Left lung (tissue), 10 donors: ENCODE results near the gene MUC4. TPM values are rescaled to one million over a fixed set of nuclear protein-coding genes. Genes with fewer than 3 reads are reported as not detected.

Experiments used
- ATAC-seq: fragments of 200-7000 bp; cut with Tn5 transposase; one replicate; pipeline ENCODE4 v1.9.1; 2020; ENCODE audit warnings: moderate library complexity
- DNase-seq, 4 donors: peaks; one replicate each; pipeline ENCODE4 v3.0.0-alpha.2; 2013 to 2020
- H3K27ac ChIP-seq, 2 donors: fragments of 200-600 bp; sonication (generic) in 1 of 2; one replicate each; pipeline versions ENCODE4 v1.5.0 to v1.8.0; 2020 to 2021
- H3K27me3 ChIP-seq, 2 donors: fragments of 200-600 bp; sonication (generic) in 1 of 2; one replicate each; pipeline versions ENCODE4 v1.5.0 to v1.8.0; 2020 to 2021
- H3K36me3 ChIP-seq, 2 donors: fragments of 200-600 bp; sonication (generic) in 1 of 2; one replicate each; pipeline versions ENCODE4 v1.5.0 to v1.8.0; 2020 to 2021
- H3K4me1 ChIP-seq, 2 donors: fragments of 200-600 bp; one replicate each; pipeline ENCODE4 v1.8.0; 2021
- H3K4me3 ChIP-seq, 2 donors: fragments of 200-600 bp; sonication (generic) in 1 of 2; one replicate each; pipeline versions ENCODE4 v1.5.0 to v1.8.0; 2020 to 2021; ENCODE audit warnings: mild to moderate bottlenecking in 1 of 2
- H3K9me3 ChIP-seq, 2 donors: fragments of 200-600 bp; sonication (generic) in 1 of 2; one replicate each; pipeline versions ENCODE4 v1.5.0 to v1.8.0; 2020 to 2021
- CTCF ChIP-seq, 2 donors: fragments of 200-600 bp; sonication (generic) in 1 of 2; IDR thresholded peaks; one replicate each; pipeline versions ENCODE4 v1.5.0 to v1.8.0; 2021; ENCODE audit warnings: antibody characterized with exemption in 2 of 2
- intact Hi-C, 2 donors: fragments of 100-400 bp; cut with DNase I; formaldehyde crosslinking; loops; one replicate each; pipeline versions ENCODE4 v1.11.2 to v1.14.2; 2022
- polyA plus RNA-seq, 6 donors: library from polyadenylated mRNA; unstranded; fragments of 120-200 nt; gene quantifications; one replicate each; pipeline ENCODE4 v1.2.1, GENCODE V29; 2013; ENCODE audit not compliant: insufficient read length in 6 of 6
- total RNA-seq, 2 donors: library from RNA; stranded (reverse); fragmentation: NEBNext Ultra II Directional; extraction: Animal tissue kit (Norgen Biotek cat#: 25700); gene quantifications; one replicate each; pipeline ENCODE4 v1.2.1, GENCODE V29; 2021
- donor health status: DM: no; HTN: yes; CAD: no.
- donor health status: DM: no; HTN: no; CAD: no.

Gene MUC4
- total and polyA plus RNA-seq, 8 donors = 0.35 to 12.8 (median 1.5) TPM

DNA sequence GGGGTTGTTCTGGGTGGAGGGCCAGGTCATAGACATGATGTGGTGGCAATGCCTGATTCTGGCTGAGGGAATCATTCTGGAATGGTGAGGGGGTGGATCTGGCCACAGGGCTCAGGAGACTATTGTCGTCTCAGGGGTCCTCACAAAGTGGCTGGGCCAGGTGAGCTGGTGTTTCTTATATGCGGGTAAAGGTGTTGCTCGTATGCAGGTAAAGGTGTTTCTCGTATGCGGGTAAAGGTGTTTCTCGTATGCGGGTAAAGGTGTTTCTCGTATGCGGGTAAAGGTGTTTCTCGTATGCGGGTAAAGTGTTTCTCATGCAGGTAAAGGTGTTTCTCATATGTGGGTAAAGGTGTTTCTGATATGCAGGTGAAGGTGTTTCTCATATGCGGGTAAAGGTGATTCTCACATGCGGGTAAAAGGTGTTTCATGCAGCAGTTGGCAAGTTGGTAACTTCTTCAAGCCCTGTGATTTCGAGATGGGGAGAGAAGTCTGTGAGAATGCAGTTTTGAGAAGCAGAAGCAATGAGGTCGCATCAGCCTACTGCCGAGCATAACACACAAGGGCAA, 10.5 kb upstream of the MUC4 start:
- peaks cover 0 to 35% of the 10 kb centered on the region in 2 donors for H3K27me3 ChIP-seq
- intact Hi-C loops = no loop called here
- DNase-seq = no peak
- peaks cover 7% of the 10 kb centered on the region in 2 donors for H3K4me1 ChIP-seq
- no peak for TF ChIP-seq CTCF (IDR thresholded peaks at IDR 0.05)
- no peak overlapping the region for H3K4me3 ChIP-seq
- no peaks in the 10 kb centered on the region for H3K9me3 ChIP-seq
- no peaks in the 10 kb centered on the region for H3K36me3 ChIP-seq
- no peak for ATAC-seq
- H3K27ac ChIP-seq = no peak overlapping the region

DNA sequence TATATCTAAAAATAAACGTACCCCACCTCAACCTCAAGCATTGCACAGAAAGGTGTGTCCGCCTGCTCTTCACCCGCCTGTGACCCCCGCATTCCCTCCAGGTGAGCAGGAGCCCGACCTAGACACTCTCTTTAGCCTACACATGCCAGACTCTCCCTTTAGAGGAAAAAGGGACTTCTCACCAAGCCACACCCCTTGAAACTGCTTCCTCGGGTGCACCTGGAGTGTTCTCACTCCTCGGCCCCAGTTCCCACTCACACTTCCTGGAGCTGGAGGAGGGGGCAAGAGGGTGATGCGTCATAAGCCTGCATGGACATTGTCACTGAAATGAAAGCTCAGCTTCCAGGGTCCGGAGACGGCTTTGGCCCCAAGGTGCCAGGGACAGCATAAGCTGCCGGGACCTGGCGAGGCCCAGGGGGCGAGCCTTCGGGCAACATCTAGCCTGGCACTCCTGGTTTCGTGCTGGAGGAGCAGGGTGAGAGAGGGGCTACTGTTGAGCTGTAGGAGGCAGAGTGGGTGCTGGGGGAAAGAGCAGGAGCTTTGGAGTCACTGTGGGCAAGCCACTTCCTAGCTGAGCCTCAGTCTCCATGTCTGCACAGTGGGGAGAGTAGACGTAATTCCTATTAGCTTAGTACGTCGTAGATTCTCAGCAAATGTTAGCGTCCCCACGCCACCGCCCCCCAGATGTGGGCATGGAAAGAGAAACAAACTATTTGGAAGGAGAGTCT, 9.8 kb upstream of the MUC4 start:
- peak in 3 of 4 donors; percentile 42 to 65 (median 53) for DNase-seq
- ATAC-seq = peak; percentile 52
- no peaks in the 10 kb centered on the region for H3K9me3 ChIP-seq
- H3K4me1 ChIP-seq = peaks cover 7% of the 10 kb centered on the region in 2 donors
- H3K27me3 ChIP-seq = peaks cover 0 to 35% of the 10 kb centered on the region in 2 donors
- no peak for TF ChIP-seq CTCF (IDR thresholded peaks at IDR 0.05)
- intact Hi-C loops = no loop called here
- no peak overlapping the region for H3K4me3 ChIP-seq
- no peaks in the 10 kb centered on the region for H3K36me3 ChIP-seq
- H3K27ac ChIP-seq = no peak overlapping the region

GRCh38 chr3:195820901-195821300, 9.2 kb upstream of the MUC4 start:
- no peak for ATAC-seq
- no peak overlapping the region for H3K27ac ChIP-seq

DNA sequence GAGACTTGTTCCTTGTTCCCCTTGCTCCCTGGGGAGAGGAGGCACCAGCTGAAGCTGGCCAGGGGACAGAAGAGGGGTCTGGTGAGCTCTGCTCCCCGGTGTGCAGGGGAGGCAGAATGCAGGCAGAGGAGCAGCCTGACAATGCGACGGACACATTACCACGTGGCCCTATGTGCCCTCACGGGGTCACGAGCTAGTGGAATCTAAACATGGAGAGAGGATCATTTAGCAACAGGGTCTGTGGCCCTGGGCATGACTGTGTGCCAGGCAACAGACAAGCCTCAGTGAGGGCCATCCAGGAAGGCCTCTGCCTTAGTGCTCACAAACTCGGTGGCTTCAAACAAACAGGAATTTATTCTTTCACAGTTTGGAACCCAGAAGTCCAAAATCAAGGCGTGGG, 8.5 kb upstream of the MUC4 start:
- Histone ChIP-seq H3K27ac (no peak overlapping the region), H3K9me3 (no peaks in the 10 kb centered on the region), H3K27me3 (peaks cover 0 to 35% of the 10 kb centered on the region in 2 donors), H3K4me3 (no peak overlapping the region), H3K4me1 (peaks cover 7% of the 10 kb centered on the region in 2 donors), H3K36me3 (no peaks in the 10 kb centered on the region)
- no peak for TF ChIP-seq CTCF (IDR thresholded peaks at IDR 0.05)
- no peak for ATAC-seq
- intact Hi-C loops = no loop called here
- DNase-seq = peak in 1 of 4 donors; percentile 61

More at GRCh38 chr3:195820901-195821300, 9.2 kb upstream of the MUC4 start:
- peak in 1 of 4 donors; percentile 38 for DNase-seq
- intact Hi-C loops = no loop called here
- H3K27me3 ChIP-seq = peaks cover 0 to 35% of the 10 kb centered on the region in 2 donors
- no peak overlapping the region for H3K4me3 ChIP-seq
- no peaks in the 10 kb centered on the region for H3K9me3 ChIP-seq
- peaks cover 7% of the 10 kb centered on the region in 2 donors for H3K4me1 ChIP-seq
- H3K36me3 ChIP-seq = no peaks in the 10 kb centered on the region
- TF ChIP-seq CTCF (IDR thresholded peaks at IDR 0.05) = no peak

DNA sequence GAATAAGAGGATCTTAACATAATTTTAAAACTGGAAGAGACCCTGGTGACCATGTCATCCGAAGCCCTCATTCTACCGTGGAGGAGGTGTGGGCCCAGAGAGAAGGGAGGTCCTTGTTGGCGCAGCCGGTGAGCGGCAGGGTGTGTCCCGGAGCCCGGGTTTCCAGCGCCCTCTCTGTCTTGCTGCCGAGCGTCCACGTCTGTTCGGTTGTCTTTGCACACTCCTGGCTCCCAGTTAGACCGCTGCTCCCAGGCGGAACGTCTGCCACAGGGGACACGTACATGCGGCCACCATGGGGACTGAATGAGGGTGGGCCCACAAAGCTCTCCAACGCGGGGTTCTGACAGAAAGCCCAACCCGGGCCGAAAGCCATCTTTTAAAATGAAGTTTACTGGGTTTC, 6.6 kb upstream of the MUC4 start:
- no peak for TF ChIP-seq CTCF (IDR thresholded peaks at IDR 0.05)

More for the DNA sequence above, 6.6 kb upstream of the MUC4 start:
- intact Hi-C loops = no loop called here
- Histone ChIP-seq H3K36me3 (no peaks in the 10 kb centered on the region), H3K4me1 (peaks cover 0 to 7% of the 10 kb centered on the region in 2 donors), H3K4me3 (no peak overlapping the region), H3K9me3 (no peaks in the 10 kb centered on the region), H3K27ac (no peak overlapping the region), H3K27me3 (peaks cover 0 to 30% of the 10 kb centered on the region in 2 donors)
- ATAC-seq = no peak
- DNase-seq = peak in 2 of 4 donors; percentile 26 to 77
